ENCODE results near the gene LMO7.

LMO7 gene

DNA sequence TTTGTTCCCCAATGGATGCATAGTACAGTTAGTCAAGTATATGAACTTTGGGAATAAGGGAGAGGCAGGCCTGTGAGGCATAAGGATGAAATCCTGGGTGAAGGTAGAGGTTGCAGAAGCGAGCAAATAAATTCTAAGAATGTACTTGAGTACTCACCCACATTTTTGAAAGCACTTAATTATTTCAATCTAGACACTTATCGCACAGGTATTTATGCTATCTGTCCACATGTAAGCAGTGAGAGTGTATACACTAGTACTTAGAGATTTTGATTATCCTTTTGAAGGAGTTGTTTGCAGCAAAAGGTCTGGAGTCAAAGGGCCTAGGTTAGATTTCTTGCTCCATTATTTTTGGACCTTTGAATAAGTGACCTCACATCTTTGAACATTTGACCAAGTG, 77.7 kb downstream of the LMO7 start:
- no peak overlapping the region for H3K4me3 ChIP-seq (ENCODE audit: control insufficient read depth, low read depth, low read length)
- TF ChIP-seq CTCF (conservative IDR thresholded peaks at IDR 0.05; ENCODE audit: control insufficient read depth, insufficient read depth, low read depth, low read length), result no peak
- DNase-seq (ENCODE audit: low read depth), result no peak

- no peak overlapping the region for H3K4me3 ChIP-seq (ENCODE audit: control insufficient read depth, low read depth, low read length)
- DNase-seq (ENCODE audit: low read depth), result peak; percentile 27
- no peak for TF ChIP-seq CTCF (conservative IDR thresholded peaks at IDR 0.05; ENCODE audit: control insufficient read depth, insufficient read depth, low read depth, low read length)
Measured at GRCh38 chr13:75715601-75716523, 79.7 kb downstream of the LMO7 start.

DNA sequence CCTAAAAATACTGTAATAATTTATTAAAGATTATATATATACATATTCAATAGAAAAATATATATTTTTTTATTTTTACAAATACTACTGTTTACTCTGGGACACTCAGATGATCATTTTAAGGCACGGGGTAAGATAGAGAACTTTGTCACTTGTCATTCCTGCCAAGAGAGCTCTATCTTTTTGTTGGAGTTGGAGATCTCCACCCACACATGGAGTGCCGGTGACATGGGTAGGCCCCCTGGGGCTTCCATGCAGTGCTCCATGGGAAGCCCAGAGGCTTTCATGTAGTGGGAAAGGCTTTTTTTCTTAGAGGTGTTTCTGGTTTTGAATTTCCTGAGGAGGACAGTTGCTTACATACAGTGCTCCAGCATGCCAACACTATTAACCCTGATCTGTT, 81.4 kb downstream of the LMO7 start:
- H3K4me3 ChIP-seq (ENCODE audit: control insufficient read depth, low read depth, low read length), result no peak overlapping the region
- no peak for DNase-seq (ENCODE audit: low read depth)
- no peak for TF ChIP-seq CTCF (conservative IDR thresholded peaks at IDR 0.05; ENCODE audit: control insufficient read depth, insufficient read depth, low read depth, low read length)

DNA sequence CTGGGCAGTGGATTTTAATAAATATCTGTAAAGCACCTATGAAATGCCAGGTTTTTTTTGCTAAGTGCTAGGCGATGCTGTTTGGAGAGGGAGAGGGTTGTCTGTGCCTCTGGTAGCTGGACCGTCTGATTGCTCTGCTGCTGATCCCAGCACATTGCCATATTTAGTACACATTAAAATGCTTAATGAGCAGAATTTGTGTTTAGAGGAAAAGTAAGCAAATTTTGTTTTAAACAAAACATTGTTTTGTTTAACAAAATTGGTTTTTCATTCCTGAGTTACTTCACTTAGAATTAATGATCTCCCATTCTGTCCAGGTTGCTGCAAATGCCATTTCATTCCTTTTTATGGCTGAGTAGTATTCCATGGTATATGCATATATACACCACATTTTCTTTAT, 85.2 kb downstream of the LMO7 start:
- H3K4me3 ChIP-seq (ENCODE audit: control insufficient read depth, low read depth, low read length), result no peak overlapping the region
- DNase-seq (ENCODE audit: low read depth), result no peak
- no peak for TF ChIP-seq CTCF (conservative IDR thresholded peaks at IDR 0.05; ENCODE audit: control insufficient read depth, insufficient read depth, low read depth, low read length)

- no peak overlapping the region for H3K4me3 ChIP-seq (ENCODE audit: control insufficient read depth, low read depth, low read length)
- no peak for DNase-seq (ENCODE audit: low read depth)
- TF ChIP-seq CTCF (conservative IDR thresholded peaks at IDR 0.05; ENCODE audit: control insufficient read depth, insufficient read depth, low read depth, low read length), result no peak
Measured at GRCh38 chr13:75723901-75724300, 87.8 kb downstream of the LMO7 start.

DNA sequence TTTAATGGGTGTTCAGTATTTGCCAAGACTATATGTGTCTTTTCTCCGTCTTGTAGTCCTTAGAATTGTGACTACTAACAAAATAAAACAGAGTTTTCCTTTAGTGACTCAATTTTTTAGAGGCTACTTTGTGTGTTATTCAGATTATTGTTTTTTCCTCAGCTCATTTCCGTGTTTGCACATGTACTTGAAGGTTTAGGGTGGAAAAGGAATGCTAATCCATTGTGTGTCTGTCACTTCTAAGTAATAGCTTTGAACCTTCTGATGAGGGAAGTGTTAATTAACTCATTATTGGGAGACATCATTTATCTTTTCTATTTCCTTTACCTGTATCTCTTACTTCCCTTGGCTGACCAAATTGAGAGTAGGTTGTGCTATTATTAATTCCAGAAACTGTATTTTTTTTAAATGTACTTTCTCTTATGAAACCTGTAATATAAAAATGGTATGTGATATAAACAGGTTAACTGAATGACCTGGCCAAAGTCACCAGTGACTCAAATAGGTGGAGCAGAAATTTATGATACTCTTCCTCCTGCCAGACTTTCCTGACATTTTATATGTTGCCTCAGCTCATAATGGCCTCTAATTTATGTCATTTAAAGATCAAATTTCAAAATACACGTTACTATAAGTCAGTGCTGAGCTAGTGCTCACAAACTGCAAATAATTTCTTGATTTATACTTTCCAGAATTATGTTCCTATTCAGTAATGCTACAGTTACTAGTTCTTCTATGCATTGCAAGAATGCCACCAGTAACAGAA, 88.8 kb downstream of the LMO7 start:
- TF ChIP-seq CTCF (conservative IDR thresholded peaks at IDR 0.05; ENCODE audit: control insufficient read depth, insufficient read depth, low read depth, low read length), result no peak
- H3K4me3 ChIP-seq (ENCODE audit: control insufficient read depth, low read depth, low read length), result no peak overlapping the region
- peak; percentile 11 for DNase-seq (ENCODE audit: low read depth)
